SW 1271 (cell line): ENCODE measurements around the gene MSH4.
A peak's percentile ranks its signal among the peaks of the same experiment; 100 is the strongest.
"Not testable (repeated sequence)": the region's sequence is repeated elsewhere in the genome, so short reads cannot be mapped to it uniquely, and the experiment has no call there.

Experiments used
- DNase-seq, 2 experiments: peaks; one replicate each; lab custom pipeline; 2025; lab: John Stamatoyannopoulos, UW

MSH4 gene

DNA sequence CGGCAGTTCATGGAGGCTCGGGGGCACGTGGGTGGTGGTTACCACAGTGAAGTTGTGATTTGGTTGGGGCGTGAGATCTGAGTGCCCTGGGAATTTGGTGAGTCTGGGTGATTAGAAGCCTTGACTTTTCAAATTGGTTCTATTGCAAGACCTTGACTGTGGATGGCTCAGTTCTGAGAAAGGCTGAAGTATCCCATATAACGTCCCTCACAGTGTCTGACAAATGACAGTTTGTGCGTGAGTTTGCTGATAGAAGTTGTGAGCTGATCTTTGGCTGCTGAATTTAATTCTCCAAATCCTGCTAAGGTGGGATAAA is 549 bp downstream of the MSH4 start:
- no peak for DNase-seq

DNA sequence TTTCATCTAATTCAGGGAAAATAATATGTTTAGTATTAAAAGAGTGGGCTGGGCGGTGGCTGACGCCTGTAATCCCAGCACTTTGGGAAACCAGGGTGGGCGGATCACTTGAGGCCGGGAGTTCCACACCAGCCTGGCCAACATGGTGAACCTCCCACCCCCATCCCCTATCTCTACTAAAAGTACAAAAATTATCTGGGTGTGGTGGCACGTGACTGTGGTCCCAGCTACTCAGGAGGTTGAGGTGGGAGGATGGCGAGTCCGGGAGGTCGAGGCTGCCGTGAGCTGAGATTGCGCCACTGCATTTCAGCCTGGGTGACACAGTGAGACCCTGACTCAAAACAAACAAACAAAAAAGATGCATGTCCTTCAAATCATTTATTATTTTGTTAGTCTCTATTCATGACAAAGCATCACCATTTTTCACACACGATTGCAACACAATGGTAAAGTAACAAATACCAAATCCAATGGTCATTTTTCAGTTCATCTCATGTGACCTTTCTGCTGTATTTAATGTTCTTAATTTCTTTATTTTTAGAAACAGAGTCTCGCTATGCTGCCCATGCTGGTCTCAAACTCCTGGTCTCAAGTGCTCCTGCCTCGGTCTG is 1.0 kb downstream of the MSH4 start:
- no peak for DNase-seq

DNA sequence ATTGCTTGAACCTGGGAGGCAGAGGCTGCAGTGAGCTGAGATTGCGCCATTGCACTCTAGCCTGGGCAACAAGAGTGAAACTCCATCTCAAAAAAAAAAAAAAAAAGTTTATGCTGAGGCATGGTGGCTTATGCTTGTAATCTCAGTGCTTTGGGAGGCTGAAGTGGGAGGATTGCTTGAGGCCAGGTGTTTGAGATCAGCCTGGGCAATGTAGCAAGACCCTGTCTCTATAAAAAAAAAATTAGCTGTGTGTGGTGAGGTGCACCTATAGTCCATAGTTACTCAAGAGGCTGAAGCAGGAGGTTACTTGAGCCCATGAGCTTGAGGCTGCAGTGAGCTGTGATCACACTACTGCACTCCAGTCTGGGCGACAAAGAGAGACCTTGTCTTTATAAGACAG is 4.8 kb downstream of the MSH4 start:
- DNase-seq, result not testable (repeated sequence)

DNA sequence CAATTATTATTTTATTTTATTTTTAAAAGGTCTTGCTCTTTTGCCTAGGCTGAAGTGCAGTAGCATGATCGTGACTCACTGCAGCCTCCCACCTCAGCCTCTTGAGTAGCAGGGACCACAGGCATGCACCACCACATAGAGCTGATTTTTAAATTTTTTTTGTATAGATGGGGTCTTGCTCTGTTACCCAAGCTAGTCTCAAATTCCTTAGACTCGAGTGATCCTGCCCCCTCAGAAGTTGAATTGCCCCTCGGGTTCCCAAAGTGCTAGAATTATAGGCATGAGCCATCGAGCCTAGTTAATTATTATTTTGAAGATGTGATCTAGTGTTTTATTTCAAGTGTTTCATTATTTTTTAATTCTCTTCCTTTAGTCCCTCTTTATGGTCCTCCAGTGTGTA is 12.2 kb downstream of the MSH4 start:
- DNase-seq, result no peak

DNA sequence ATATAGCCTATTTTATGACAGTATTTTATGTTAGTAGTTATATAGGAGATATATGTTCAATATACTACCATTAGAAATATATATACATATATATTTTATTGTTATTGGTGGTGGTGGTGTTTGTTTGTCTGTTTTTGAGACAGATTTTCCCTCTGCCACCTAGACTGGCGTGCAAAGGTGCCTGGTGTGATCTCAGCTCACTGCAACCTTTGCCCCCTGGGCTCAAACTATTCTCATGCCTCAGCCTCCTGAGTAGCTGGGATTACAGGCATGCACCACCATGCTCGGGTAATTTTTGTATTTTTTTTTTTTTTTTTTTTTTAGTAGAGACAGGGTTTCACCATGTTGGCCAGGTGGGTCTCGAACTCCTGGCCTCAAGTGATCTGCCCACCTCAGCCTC is 13.4 kb downstream of the MSH4 start:
- DNase-seq, result not testable (repeated sequence)

DNA sequence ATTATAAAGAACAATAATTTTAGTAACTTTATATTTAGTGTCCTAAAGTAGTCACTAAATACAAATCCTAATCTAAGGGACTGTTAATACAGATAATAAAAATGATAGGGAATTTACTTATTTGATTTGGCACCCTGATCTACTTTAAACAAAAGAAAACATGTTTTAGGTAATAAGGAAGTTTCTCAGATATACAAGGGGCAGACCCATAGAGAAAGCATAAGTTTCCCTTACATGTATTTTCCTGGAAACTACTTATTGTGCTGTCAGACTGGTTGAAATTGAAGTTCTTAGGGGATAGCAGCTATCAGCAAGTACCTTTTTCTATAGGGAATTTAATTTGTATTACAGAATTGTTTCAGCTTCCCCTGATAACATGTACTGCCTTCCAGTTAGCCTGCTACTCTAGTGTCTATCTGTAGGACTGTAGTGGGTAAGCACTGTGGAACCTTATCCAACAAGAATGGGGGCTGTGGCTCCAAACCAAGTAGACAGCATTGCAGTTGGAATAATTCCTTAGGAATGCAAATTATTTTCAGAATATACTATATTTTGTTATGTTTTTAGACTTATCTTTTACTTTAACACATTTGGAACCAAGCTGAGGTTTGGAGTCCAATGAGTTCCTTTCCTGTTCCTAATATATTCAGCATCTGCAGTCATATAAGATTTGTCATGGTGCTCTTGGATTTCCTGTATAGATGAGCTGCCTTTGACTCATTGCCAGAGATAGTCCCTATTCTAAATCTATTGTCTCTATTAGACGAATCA is 14.7 kb downstream of the MSH4 start:
- no peak for DNase-seq

DNA sequence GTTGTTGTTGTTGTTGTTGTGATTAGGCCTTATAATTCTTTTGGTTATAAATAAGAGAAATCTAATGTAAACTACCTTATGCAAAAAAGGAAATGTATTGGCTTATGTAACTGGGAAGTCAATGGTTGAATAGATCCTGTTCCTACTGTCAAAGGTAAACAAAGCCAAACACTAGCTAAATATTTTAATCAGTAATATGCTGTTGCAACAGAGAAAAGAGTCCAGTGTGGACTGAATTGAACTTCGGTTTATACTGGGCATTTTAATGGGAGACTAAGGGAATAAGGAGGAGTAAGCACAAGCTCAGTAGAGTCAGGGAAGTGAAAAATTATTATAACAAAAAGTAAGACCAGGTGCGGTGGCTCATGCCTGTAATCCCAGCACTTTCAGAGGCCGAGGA is 15.4 kb downstream of the MSH4 start:
- DNase-seq, result no peak

DNA sequence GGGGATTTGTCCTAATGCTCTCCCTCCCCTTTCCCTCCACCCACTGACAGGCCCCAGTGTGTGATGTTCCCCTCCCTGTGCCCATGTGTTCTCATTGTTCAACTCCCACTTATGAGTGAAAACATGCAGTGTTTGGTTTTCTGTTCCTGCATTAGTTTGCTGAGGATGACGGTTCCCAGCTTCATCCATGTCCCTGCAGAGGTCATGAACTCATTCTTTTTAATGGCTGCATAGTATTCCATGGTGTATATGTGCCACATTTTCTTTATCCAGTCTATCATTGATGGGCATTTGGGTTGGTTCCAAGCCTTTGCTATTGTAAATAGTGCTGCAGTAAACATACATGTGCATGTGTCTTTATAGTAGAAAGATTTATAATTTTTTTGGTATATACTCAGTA is 26.9 kb downstream of the MSH4 start:
- not testable (repeated sequence) for DNase-seq

DNA sequence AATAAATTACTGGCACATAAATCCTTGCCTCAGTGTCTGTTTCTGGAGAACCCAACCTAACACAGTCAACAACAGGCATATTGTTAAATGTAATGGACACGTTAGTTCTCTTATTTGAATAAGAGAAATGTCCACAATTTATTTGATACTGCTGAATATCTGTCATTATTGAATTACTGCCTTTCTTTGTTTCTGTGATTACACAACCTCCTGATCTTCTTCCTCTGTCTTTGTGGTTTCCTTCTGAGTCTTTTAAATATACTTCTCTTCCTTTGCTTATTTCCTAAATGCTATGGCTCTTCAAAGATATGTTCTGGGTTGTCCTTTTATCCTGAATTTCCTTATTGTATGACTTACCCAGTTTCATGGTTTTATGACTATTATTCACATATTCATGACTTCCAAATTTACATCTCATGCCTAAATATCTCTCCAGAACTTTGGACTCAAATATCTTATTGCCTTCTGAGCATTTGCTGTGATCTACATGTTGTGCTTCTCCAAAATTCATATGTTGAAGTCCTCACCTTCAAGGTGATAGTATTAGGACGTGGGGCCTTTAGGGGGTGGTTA is 39.9 kb downstream of the MSH4 start:
- DNase-seq, result no peak

DNA sequence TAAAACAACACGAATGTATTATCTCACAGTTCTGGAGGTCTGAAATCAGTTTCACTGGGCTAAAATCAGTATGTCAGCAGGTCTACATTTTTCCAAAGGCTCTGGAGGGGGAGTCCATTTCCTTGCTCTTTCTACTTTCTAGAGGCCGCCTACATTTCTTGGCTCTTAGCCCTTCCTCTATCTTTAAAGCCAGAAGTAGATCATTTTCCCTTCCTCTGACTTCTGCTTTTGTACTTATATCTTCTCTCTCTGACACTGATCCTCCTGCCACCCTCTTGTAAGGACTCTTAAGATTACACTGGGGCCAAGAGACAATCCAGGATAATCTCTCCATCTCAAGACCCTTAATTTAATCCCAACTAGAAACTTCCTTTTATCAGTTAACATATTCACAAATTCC is 41.4 kb downstream of the MSH4 start:
- DNase-seq, result no peak

DNA sequence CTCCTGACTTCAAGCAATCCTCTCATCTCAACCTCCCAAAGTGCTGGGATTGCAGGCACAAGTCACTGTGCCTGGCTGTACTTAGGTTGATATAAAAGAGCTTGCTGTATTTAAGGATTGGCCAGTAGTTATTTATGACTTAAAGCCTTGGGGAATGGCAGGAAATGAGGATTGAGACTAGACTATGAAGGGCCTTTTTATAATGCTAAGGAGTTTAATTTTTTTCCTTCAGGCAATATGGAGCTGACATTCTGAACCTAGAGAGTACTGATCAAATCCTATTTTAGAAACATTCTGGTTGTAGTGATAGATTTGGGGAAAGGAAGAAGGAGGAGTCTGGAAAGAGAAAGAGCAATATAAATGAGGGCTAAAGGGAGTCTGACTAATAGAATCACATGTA is 44.7 kb downstream of the MSH4 start:
- DNase-seq, result no peak

DNA sequence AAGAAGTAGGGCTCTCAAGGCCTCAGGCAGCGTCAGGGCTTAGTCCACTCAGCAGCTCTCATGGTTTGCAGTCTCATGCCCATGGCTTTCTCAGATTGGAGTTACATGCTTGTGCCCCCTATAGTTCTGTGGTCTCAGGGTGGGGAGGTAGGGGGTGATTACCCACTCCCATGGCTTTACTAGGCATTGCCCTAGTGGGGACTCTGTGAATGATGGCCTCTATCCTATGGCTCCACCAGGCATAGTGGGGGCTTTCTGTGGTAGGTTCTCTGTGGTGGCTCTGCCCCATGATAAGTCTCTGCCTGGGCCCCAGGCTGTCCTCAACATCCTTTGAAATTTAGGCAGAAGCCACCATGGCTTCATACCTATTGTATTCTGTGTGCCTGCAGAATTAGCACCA is 48.9 kb downstream of the MSH4 start:
- no peak for DNase-seq

DNA sequence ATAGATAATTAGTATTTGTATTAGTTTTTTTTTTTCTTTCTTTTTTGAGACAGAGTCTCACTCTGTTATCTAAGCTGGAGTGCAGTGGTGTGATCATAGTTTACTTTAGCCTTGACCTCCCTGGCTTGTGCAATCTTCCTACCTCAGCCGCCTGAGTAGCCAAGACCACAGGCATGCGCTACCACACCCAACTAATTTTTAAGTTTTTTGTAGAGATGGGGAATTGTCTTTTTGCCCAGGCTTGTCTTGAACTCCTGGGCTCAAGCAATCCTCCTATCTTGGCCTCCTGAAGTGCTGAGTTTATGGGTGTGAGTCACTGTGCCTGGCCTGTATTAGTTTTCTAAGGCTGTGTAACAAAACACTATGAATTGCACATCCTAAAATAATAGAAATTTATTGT is 58.3 kb downstream of the MSH4 start:
- DNase-seq, result peak in 1 of 2 experiments; percentile 11

DNA sequence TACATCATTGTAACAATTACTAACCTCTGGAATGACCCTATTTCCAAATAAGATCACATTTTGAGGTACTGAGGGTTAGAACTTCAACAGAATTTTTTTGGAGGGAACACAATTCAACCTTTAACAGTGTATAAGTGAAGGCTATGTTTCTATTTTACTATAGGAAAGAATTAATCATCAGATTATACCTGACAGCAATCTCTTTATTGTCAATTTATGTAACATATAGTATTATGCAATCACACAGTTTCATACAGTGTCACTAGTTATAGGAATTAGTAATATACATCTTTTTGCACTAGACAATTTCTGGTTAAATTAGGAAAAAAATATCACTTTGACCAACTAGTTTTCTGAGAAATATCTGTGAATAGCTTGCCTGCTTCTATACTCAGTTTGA is 59.1 kb downstream of the MSH4 start:
- no peak for DNase-seq

DNA sequence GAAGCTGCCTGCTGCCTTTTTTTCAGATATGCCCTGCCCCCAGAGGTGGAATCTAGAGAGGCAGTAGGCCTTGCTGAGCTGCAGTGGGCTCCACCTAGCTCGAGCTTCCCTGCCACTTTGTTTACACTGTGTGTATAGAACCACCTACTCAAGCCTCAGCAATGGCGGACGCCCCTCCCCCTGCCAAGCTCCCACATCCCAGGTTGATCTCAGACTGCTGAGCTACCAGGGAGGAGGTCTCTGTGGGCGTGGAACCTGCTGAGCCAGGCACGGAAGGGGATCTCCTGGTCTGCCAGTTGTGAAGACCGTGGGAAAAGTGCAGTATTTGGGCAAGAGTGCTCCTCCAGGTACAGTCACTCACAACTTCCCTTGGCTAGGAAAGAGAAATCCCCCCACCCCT is 65.1 kb downstream of the MSH4 start:
- DNase-seq, result no peak

DNA sequence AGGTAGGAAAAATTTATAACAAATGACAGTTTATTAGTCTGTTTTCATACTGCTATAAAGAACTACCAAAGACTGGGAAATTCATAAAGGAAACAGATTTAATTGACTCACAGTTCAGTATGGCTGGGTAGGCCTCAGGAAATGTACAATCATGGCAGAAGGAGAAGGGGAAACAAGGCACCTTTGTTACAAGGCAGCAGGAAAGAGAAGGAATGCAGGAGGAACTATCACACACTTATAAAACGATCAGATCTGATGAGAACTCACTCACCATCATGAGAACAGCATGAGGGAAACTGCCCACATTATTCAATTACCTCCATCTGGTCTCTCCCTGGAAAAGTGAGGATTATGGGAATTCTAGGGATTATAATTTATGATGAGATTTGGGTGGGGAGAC is 74.3 kb downstream of the MSH4 start:
- DNase-seq, result no peak

DNA sequence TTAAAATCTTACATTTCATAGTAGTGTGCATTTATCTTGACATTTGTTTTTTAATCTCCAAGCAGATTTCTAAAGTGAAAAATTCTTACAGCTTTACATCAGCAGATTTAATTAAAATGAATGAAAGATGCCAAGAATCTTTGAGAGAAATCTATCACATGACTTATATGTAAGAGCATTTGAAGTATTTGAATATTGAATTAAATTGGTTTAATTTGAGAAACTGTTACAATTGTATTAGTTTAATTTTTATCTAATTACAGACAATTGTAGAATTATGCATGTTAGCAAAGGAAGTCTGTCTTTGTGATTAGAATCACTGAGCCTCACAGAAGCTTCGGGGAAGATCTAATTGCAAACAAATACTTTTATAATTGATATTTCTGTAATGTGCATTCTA is 83.3 kb downstream of the MSH4 start:
- no peak for DNase-seq

DNA sequence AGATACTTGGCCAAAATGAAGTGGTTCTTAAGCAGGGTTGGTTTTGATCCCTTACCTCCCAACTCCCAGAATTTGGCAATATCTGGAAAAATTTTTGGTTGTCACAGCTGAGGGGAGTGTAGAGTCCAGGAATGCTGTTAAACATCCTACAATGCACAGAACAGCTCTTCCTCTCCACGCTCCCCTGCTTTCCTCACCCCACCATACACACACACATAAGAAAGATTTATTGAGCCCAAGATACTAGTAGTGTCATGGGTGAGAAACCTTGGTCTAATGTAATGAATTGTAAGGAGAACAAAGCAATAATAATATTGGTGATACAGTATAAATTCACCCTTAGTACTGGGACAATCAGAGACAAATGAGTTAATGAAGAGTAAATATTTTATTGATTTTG is 87.8 kb downstream of the MSH4 start:
- no peak for DNase-seq

DNA sequence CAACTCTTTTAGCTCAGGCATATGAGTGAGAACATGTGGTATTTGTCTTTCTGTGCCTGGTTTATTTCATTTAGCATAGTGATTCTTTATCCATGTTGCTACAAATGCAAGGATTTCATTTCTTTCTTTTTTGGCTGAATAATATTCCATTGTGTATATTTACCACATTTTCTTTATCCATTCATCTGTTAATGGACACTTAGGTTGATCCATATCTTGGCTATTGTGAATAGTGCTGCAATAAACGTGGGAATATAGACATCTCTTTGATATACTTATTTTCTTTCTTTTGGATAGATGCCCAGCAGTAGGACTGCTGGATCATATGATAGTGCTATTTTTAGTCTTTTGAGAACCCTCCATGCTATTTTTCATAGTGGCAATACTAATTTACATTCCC is 104.7 kb downstream of the MSH4 start:
- no peak for DNase-seq

DNA sequence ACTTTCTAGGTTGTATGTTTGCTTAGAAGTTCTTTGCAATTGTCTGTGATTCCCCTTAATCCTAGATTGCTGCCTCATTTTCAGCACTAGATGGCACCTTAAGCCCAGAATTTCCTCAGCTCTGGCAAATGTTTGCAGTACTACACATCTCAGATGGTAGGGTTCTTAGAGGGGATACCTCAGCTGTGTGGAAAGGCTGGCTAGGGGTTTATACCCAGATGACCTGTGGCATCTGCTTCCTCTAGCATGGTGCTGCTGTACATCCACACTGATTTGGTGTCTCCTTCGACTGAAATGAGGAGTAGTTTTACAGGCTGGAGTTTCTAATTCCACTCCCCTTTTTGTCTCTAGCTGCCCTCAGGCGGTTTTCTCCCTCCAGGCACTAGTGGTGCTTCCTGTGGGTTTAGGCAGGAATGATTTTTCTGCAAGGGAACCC is 112.1 kb downstream of the MSH4 start:
- DNase-seq, result peak; percentile 9 to 35

DNA sequence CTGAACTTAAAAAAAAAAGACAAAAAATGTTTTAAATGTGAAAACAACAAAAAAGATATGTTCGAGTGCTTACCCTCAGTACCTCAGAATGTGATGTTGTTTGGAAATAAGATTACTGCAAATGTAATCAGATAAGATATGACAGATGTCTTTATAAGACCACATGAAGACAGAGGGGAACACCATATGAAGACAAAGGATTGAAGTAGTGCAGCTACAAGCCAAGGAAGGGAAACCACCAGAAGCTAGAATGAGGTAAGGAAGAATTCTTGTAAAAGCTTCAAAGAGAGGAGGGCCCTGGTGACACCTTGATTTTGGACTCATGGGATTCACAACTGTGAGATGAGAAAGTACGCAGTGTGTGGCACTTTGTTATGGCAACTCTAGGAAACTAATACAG is 120.2 kb downstream of the MSH4 start:
- no peak for DNase-seq

DNA sequence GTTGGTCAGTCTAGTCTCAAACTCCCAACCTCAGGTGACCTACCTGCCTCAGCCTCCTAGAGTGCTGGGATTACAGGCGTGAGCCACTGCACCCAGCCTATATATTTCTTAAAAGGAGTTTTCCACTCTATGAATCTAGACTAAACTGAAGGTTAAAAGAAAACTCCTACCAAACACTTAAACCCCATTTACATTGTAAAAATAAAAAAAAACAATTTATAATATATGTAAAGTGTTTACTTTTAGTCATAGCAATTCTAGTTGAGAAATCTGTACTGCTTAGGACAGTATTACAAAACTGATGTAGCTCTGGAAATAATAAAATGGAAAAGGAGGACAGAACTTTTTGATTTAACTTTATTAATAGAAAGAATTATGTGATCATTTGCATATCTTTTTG is 126.0 kb downstream of the MSH4 start:
- no peak for DNase-seq

DNA sequence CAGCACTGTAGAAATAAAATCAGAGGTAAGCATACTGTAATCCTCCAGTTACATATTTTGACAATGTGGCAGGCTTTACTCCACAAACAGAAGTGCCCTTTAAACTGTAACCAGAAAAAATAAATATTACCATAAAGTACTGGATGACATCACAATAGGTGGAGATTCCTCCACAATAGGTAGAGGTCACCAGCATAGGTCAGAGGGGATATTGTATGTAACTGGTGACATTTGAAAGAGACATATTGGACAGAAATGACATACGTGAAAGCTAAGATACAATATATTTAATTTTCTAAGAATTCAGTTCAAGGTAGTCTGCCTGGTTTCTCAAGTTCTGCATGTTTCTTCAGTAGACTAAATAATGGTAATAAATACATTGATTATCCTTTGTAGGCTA is 135.6 kb downstream of the MSH4 start, which contains the start of gene ASB17:
Gene ASB17 (minus strand): TSS at position 101 of the 400 bp plus-strand sequence. CDS start 113 bp downstream, outside the sequence.
- DNase-seq, result no peak

DNA sequence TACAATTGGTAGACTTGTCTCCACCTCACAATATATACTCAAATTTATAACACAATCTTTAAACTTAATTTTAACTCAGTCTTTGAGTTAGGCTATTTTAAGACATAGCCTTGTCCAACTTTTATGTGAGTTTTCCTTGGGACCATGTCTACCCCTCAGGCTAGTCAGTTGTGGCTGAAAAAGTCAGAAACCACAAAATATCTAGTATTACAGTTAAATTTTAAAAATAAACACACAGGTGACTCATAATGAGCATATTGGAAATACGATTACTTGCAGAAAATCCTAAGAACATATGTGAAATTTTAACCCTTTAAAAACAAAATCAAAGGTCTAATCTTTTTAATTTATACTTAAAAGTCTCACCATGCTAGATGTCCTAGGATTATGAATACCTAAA is 140.4 kb downstream of the MSH4 start:
- DNase-seq, result no peak
